H9 (cell line): Measurements from ENCODE around the gene ITSN2. TPM values are rescaled to one million over a fixed set of nuclear protein-coding genes. Genes with fewer than 3 reads are reported as not detected.

Experiments used
- DNase-seq: peaks from one replicate; pipeline ENCODE4 v3.0.0-alpha.2; 2017
- H2AFZ ChIP-seq: one replicate; pipeline ENCODE4 v1.6.1; 2013; ENCODE audit warnings: mild to moderate bottlenecking, low read length, control low read depth, moderate library complexity
- H2AK5ac ChIP-seq: 2 replicates; pipeline ENCODE4 v1.6.1; 2013; ENCODE audit warnings: low read length, control low read depth, mixed read lengths; ENCODE audit not compliant: insufficient read length
- H2BK120ac ChIP-seq: one replicate; pipeline ENCODE4 v1.6.1; 2013; ENCODE audit warnings: low read depth, mild to moderate bottlenecking, low read length, control low read depth, inconsistent platforms; ENCODE audit not compliant: poor library complexity, severe bottlenecking
- H2BK12ac ChIP-seq: 2 replicates; pipeline ENCODE4 v1.6.1; 2013; ENCODE audit warnings: low read length, control low read depth, mixed read lengths, low read depth; ENCODE audit not compliant: insufficient read length
- H2BK15ac ChIP-seq: 2 replicates; pipeline ENCODE4 v1.6.1; 2013; ENCODE audit warnings: low read depth, low read length, control low read depth
- H2BK20ac ChIP-seq: one replicate; pipeline ENCODE4 v1.6.1; 2013; ENCODE audit warnings: low read depth, mild to moderate bottlenecking, low read length, control low read depth, inconsistent platforms; ENCODE audit not compliant: poor library complexity, severe bottlenecking
- H2BK5ac ChIP-seq: 2 replicates; pipeline ENCODE4 v1.6.1; 2013; ENCODE audit warnings: low read length, control low read depth, mixed read lengths; ENCODE audit not compliant: insufficient read length
- H3K14ac ChIP-seq: 2 replicates; pipeline ENCODE4 v1.6.1; 2013; ENCODE audit warnings: low read length, control low read depth; ENCODE audit not compliant: insufficient read depth
- H3K18ac ChIP-seq: 2 replicates; pipeline ENCODE4 v1.6.1; 2013; ENCODE audit warnings: low read depth, mild to moderate bottlenecking, mixed read lengths, low read length, control low read depth; ENCODE audit not compliant: insufficient read length
- H3K23ac ChIP-seq: 2 replicates; pipeline ENCODE4 v1.6.1; 2013; ENCODE audit warnings: low read length, control low read depth, mixed read lengths, low read depth; ENCODE audit not compliant: insufficient read length
- H3K23me2 ChIP-seq: 2 replicates; pipeline ENCODE4 v1.6.1; 2013; ENCODE audit warnings: low read depth, mild to moderate bottlenecking, mixed read lengths, low read length, control low read depth; ENCODE audit not compliant: insufficient read length, poor library complexity, severe bottlenecking
- H3K27ac ChIP-seq: 2 replicates; pipeline ENCODE4 v1.5.1; 2013; ENCODE audit warnings: low read length, control low read depth, mixed read lengths, low read depth; ENCODE audit not compliant: insufficient read length
- H3K27me3 ChIP-seq: 2 replicates; pipeline ENCODE4 v1.6.1; 2013; ENCODE audit warnings: low read length, control low read depth, inconsistent platforms; ENCODE audit not compliant: insufficient read depth
- H3K4ac ChIP-seq: 2 replicates; pipeline ENCODE4 v1.6.1; 2013; ENCODE audit warnings: low read depth, mild to moderate bottlenecking, control low read depth, inconsistent platforms, low read length, moderate library complexity
- H3K4me1 ChIP-seq: 2 replicates; pipeline ENCODE4 v1.6.1; 2013; ENCODE audit warnings: low read length, control low read depth, inconsistent platforms; ENCODE audit not compliant: insufficient read depth
- H3K4me2 ChIP-seq: 2 replicates; pipeline ENCODE4 v1.6.1; 2013; ENCODE audit warnings: low read length, control low read depth, mixed read lengths; ENCODE audit not compliant: insufficient read length, insufficient read depth
- H3K56ac ChIP-seq: 2 replicates; pipeline ENCODE4 v1.6.1; 2013; ENCODE audit warnings: low read depth, mild to moderate bottlenecking, mixed read lengths, low read length, control low read depth; ENCODE audit not compliant: insufficient read length
- H3K79me1 ChIP-seq: 2 replicates; pipeline ENCODE4 v1.6.1; 2013; ENCODE audit warnings: low read depth, mild to moderate bottlenecking, moderate library complexity, low read length, control low read depth, inconsistent platforms; ENCODE audit not compliant: insufficient read depth, poor library complexity, severe bottlenecking
- H3K79me2 ChIP-seq: 2 replicates; pipeline ENCODE4 v1.6.1; 2013; ENCODE audit warnings: low read length, control low read depth, inconsistent platforms; ENCODE audit not compliant: insufficient read depth
- H3K9ac ChIP-seq: 2 replicates; pipeline ENCODE4 v1.6.1; 2013; ENCODE audit warnings: low read length, control low read depth, mixed read lengths; ENCODE audit not compliant: insufficient read length; ENCODE audit errors: extremely low read depth
- H3K9me3 ChIP-seq: one replicate; pipeline ENCODE4 v1.6.1; 2013; ENCODE audit warnings: low read depth, low read length, inconsistent platforms; ENCODE audit not compliant: control insufficient read depth
- H3T11ph ChIP-seq: one replicate; pipeline ENCODE4 v1.6.1; 2013; ENCODE audit warnings: mild to moderate bottlenecking, low read length, control low read depth, inconsistent platforms
- H4K20me1 ChIP-seq: one replicate; pipeline ENCODE4 v1.6.1; 2013; ENCODE audit not compliant: control insufficient read depth, insufficient read length, insufficient read depth
- H4K5ac ChIP-seq: 2 replicates; pipeline ENCODE4 v1.6.1; 2013; ENCODE audit warnings: low read depth, mild to moderate bottlenecking, mixed read lengths, low read length, control low read depth; ENCODE audit not compliant: insufficient read length
- H4K8ac ChIP-seq: replicated peaks from 2 replicates; pipeline ENCODE4 v1.6.1; 2013; ENCODE audit warnings: low read length, control low read depth, mixed read lengths, low read depth; ENCODE audit not compliant: insufficient read length
- H4K91ac ChIP-seq: 2 replicates; pipeline ENCODE4 v1.6.1; 2013; ENCODE audit warnings: low read depth, mild to moderate bottlenecking, moderate library complexity, mixed read lengths, low read length, control low read depth; ENCODE audit not compliant: insufficient read length
- H3K27ac Mint-ChIP-seq, 3 experiments: 2 replicates in 2 of 3; 3 replicates in 1 of 3; pipeline ENCODE4 v1.8.0; 2020 to 2021; ENCODE audit warnings: mixed read lengths in 3 of 3, mild to moderate bottlenecking in 1 of 3, moderate library complexity in 1 of 3
- H3K27me3 Mint-ChIP-seq: 2 replicates; pipeline ENCODE4 v1.8.0; 2021; ENCODE audit warnings: low read depth, mild to moderate bottlenecking, moderate library complexity, mixed read lengths
- H3K36me3 Mint-ChIP-seq, 3 experiments: 2 replicates in 2 of 3; 3 replicates in 1 of 3; pipeline ENCODE4 v1.8.0; 2020 to 2021; ENCODE audit warnings: low read depth in 3 of 3, mixed read lengths in 3 of 3; ENCODE audit not compliant: insufficient read depth in 1 of 3
- H3K4me1 Mint-ChIP-seq, 2 experiments: 2 replicates each; pipeline ENCODE4 v1.8.0; 2020; ENCODE audit warnings: mixed read lengths in 2 of 2
- H3K4me3 Mint-ChIP-seq, 2 experiments: 2 replicates in 1 of 2; 3 replicates in 1 of 2; pipeline ENCODE4 v1.8.0; 2020 to 2021; ENCODE audit warnings: mild to moderate bottlenecking in 2 of 2, mixed read lengths in 2 of 2, moderate library complexity in 1 of 2
- H3K9me3 Mint-ChIP-seq, 2 experiments: 2 replicates in 1 of 2; 3 replicates in 1 of 2; pipeline ENCODE4 v1.8.0; 2020; ENCODE audit warnings: mild to moderate bottlenecking in 2 of 2, mixed read lengths in 2 of 2, moderate library complexity in 1 of 2
- WGBS: extraction: QIAGEN DNeasy Blood & Tissue Kit; methylation state at CpG from one replicate; pipeline ENCODE4 v1.1.7; 2013; ENCODE audit warnings: missing lambda C conversion rate, low lambda C conversion rate, mixed read lengths; ENCODE audit not compliant: insufficient read length; ENCODE audit errors: extremely low coverage; 5-methylcytosine and 5-hydroxymethylcytosine counted together
- total RNA-seq: library from RNA; stranded (reverse); gene quantifications from 2 replicates; pipeline ENCODE4 v1.2.1, GENCODE V29; 2021
- TF ChIP-seq, protein P1 (sequence below): fragments of 200-600 bp; sonication (generic); conservative IDR thresholded peaks from 3 replicates; pipeline ENCODE4 v1.8.0; 2021; ENCODE audit warnings: antibody characterized with exemption, mild to moderate bottlenecking

ITSN2 gene
- total RNA-seq, 1 experiment from 2014 or later: 17.0 TPM

GRCh38 chr2:24315669-24316068 lies 44.7 kb downstream of the ITSN2 start:
- no peak overlapping the region for H3K4me2 ChIP-seq
- no peak overlapping the region for H2BK12ac ChIP-seq
- no peak overlapping the region for H3K27ac ChIP-seq
- H3K18ac ChIP-seq: no peak overlapping the region
- no peak overlapping the region for H3K4ac ChIP-seq
- no peak overlapping the region for H4K91ac ChIP-seq
- H3K27me3 ChIP-seq: no peaks in the 10 kb centered on the region
- no peak overlapping the region for H2BK5ac ChIP-seq
- H3K79me1 ChIP-seq: no peaks in the 10 kb centered on the region
- H3K14ac ChIP-seq: no peak overlapping the region
- H3T11ph ChIP-seq: no peak overlapping the region
- H3K4me1 Mint-ChIP-seq: peaks cover 0 to 6% of the 10 kb centered on the region in 2 experiments; a peak in 2 of 4 replicates
- no peaks in the 10 kb centered on the region for H3K4me1 ChIP-seq
- H2BK120ac ChIP-seq: no peak overlapping the region
- no peak overlapping the region for H4K8ac ChIP-seq
- H3K56ac ChIP-seq: no peak overlapping the region
- no peak overlapping the region for H3K9ac ChIP-seq
- peaks cover 9% of the 10 kb centered on the region in 2 experiments; a peak in 4 of 5 replicates for H3K9me3 Mint-ChIP-seq
- H3K9me3 ChIP-seq: no peaks in the 10 kb centered on the region
- H2BK20ac ChIP-seq: no peak overlapping the region
- peaks cover 6 to 13% (median 11%) of the 10 kb centered on the region in 3 experiments; a peak in 6 of 7 replicates for H3K36me3 Mint-ChIP-seq
- H3K27me3 Mint-ChIP-seq: no peaks in the 10 kb centered on the region
- no peak overlapping the region for H3K4me3 Mint-ChIP-seq
- H2BK15ac ChIP-seq: no peak overlapping the region
- no peak overlapping the region for H2AK5ac ChIP-seq
- no peaks in the 10 kb centered on the region for H4K20me1 ChIP-seq
- TF ChIP-seq, protein P1, sequence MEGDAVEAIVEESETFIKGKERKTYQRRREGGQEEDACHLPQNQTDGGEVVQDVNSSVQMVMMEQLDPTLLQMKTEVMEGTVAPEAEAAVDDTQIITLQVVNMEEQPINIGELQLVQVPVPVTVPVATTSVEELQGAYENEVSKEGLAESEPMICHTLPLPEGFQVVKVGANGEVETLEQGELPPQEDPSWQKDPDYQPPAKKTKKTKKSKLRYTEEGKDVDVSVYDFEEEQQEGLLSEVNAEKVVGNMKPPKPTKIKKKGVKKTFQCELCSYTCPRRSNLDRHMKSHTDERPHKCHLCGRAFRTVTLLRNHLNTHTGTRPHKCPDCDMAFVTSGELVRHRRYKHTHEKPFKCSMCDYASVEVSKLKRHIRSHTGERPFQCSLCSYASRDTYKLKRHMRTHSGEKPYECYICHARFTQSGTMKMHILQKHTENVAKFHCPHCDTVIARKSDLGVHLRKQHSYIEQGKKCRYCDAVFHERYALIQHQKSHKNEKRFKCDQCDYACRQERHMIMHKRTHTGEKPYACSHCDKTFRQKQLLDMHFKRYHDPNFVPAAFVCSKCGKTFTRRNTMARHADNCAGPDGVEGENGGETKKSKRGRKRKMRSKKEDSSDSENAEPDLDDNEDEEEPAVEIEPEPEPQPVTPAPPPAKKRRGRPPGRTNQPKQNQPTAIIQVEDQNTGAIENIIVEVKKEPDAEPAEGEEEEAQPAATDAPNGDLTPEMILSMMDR: no peak
- no CpG with 5 or more reads among the region's 3 CpGs for whole genome bisulfite sequencing
- no peak for DNase-seq
- no peak overlapping the region for H2AFZ ChIP-seq
- H3K23ac ChIP-seq: no peak overlapping the region
- H3K79me2 ChIP-seq: no peaks in the 10 kb centered on the region
- no peaks in the 10 kb centered on the region for H3K23me2 ChIP-seq
- H3K27ac Mint-ChIP-seq: no peak overlapping the region
- no peak overlapping the region for H4K5ac ChIP-seq
